NOMO-1 (cell line): Measurements from ENCODE around the gene SMG6.
"Not testable (repeated sequence)": the region's sequence is repeated elsewhere in the genome, so short reads cannot be mapped to it uniquely, and the experiment has no call there.

Experiments
- DNase-seq, 2 experiments: peaks; one replicate each; lab custom pipeline; 2025; ENCODE audit not compliant: unreplicated experiment in 2 of 2; lab: John Stamatoyannopoulos, UW

SMG6 gene

GRCh38 chr17:2303204-2304188, at the start of gene SMG6, which contains the start of gene SRR:
Gene SMG6 (minus strand): TSS chr17:2303785. CDS start chr17:2303720, 65 bp downstream.
Gene SRR (plus strand): TSS chr17:2303950. CDS start chr17:2315561, 11,611 bp downstream.
- DNase-seq: peak; percentile 75 to 82

DNA sequence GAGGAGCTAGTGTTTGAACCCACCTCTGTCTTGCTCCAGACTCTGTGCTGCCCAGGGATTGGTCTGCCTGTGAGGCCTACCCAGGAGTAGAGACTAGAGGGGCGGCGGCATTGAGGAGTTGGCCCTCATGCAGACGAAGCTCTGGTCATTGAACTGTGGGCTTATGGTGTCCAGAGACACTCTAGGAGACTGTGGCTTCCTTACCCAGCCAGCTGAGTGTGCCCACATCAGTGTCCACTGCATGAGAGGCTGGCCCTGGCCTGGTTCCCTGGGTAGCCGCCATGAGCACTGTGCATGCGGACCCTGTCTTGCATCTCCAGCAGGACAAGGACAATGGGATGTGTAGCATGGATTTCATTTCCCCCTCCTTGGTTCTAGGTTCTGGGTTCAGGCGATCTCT, 47.7 kb upstream of the SMG6 start:
- DNase-seq: no peak

- DNase-seq: no peak
Observed at GRCh38 chr17:2347805-2348685, 44.5 kb upstream of the SMG6 start.

GRCh38 chr17:2346475-2346874, 42.9 kb upstream of the SMG6 start:
- no peak for DNase-seq

GRCh38 chr17:2344528-2344927, 40.9 kb upstream of the SMG6 start:
- DNase-seq: no peak

DNA sequence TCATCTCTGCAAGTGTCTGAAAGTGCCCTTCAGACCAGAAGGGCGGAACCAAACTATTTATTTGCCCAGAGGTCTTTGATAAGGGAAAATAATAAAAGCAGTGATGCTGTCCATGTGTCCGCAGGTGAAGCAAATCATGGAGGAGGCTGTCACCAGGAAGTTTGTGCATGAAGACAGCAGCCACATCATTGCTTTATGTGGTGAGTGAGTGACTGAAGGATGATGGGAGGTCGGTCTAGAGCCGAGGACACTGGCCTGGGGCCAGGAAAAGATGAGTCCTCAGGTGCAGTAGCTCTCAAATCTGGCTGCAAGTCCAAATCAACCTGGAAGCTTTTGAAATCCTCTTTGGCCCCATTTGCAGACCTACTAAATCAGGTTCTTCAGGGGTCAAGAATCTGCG, 39.8 kb upstream of the SMG6 start:
- no peak for DNase-seq

- no peak for DNase-seq
Observed at GRCh38 chr17:2338315-2338657, 34.7 kb upstream of the SMG6 start.

DNA sequence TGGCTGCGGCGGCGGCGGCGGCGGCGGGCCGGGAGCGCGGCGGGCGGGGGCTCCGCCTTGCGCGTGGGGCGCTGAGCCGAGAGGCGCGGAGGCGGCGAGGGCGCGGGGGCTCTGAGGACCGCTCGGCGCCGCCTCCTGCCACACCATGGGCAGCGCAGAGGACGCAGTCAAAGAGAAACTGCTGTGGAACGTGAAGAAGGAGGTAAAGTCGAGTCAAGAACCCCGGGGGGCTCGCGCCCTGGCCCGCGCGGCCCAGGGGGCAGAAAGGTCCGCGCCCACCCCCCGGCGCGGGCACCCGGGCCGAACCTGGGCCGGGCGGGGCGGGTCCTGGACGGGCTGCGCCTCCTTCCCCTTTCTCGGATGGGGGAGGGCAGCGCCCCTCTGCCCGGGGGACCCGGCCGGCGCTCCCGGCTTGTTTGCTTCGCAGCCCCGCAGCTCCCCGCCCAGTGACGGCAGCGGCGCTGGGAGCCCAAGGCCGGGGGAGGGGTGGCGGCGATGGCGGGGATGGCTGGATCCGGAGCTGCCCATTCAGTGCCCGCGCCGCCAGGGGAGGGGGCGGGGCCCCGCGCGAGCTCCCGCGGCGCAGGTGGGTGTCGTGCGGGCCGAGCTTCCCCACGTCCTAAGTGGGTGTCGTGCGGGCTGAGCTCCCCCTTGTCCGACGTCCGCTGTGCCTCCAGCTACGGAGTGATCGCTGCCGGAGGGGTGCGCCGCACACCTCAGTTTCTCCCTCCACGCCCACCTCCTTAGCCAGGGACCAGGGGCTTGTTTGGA, 34.1 kb upstream of the SMG6 start:
- peak; percentile 26 to 29 for DNase-seq

DNA sequence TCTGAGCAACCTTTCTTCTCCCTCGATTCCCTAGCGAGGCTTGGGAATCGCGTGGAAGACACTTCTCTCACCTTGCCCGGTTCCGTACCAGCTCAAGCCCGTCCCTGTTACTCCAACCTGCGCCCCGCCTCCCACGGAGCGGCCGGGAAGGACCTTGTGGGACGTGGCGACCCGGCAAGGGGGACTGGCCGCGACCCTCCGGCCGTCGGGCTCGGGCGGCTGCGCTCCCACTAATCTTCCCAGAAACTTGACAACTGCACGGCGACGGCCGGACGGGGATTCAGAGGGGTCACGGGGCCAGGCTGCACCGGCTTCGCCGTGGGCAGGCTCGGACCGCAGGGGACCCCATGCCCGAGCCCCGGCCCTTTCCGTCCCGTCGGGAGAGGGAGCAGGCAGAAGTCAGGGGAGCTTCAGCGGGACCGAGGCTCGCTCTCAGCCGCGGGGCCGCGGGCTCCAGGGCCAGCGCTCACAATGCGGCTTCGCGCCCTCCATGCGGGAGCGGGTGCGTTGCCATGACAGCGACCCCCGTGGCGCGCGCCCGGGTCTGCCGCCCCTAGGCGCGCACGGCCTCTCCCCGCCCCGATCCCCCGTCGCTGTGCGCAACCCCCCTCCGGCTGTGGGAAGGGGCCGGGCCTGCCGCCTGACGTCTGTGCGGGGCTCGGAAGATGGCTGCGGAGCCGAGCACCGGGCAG, 33.4 kb upstream of the SMG6 start, which contains the start of gene SGSM2:
Gene SGSM2 (plus strand): TSS at position 650 of the 692 bp plus-strand sequence. CDS start 188 bp downstream, outside the sequence.
- peak; percentile 22 to 37 for DNase-seq

DNA sequence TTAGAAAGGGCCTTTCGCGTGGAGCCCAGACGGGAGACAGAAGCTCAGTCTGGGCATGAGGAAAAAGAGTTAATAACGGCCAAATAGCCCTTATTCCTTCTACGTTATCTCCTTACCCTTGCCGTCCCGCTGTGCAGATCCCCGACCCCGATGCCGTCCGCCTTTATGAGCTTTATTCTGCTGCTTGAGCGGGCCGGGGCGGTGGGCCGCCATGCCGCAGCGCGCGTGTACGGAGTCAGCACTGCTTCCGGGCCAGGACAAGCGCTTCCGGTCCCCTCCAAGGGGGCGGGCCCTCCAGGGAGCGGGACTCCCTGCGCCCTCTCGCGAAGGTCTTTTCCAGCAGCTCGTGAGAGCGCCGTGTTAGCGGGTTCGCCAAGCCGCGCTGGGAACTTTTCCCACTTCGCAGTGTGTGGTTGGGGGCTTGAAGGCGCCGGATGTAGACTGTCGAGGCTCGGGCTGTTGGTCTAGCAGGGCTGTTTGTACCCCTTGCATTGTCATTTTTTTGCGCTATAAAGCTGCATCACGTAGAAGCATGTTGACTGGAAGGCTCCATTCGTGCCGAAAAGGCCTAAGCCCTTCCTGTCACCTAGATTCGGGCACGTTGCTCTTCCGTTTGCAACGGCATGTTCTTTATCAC, 32.7 kb upstream of the SMG6 start, which contains the start of gene TSR1:
Gene TSR1 (minus strand): TSS at position 243 of the 637 bp plus-strand sequence. CDS start 30 bp downstream, at position 213.
- DNase-seq: peak; percentile 81 to 85

GRCh38 chr17:2335726-2336214, 32.2 kb upstream of the SMG6 start:
- no peak for DNase-seq

- DNase-seq: no peak
Observed at GRCh38 chr17:2331303-2331702, 27.7 kb upstream of the SMG6 start.

DNA sequence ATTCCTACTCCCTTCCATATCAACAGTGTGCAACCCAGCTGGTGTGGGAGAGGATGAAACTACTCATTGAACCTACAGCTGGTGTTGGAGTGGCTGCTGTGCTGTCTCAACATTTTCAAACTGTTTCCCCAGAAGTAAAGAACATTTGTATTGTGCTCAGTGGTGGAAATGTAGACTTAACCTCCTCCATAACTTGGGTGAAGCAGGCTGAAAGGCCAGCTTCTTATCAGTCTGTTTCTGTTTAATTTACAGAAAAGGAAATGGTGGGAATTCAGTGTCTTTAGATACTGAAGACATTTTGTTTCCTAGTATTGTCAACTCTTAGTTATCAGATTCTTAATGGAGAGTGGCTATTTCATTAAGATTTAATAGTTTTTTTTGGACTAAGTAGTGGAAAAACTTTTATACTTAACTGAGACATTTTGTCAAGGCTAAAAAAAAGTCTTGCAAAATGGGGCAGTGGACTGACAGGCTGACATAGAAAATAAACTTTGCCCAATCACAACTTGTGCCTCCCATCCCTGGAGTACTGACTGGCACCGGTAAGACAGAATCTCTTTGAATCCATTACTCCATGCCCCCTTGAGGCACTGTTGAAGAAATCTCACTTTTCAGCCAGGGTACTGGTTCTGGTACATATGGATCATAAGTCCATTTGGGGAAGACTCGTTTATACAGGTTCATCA, 20.2 kb upstream of the SMG6 start:
- no peak for DNase-seq

DNA sequence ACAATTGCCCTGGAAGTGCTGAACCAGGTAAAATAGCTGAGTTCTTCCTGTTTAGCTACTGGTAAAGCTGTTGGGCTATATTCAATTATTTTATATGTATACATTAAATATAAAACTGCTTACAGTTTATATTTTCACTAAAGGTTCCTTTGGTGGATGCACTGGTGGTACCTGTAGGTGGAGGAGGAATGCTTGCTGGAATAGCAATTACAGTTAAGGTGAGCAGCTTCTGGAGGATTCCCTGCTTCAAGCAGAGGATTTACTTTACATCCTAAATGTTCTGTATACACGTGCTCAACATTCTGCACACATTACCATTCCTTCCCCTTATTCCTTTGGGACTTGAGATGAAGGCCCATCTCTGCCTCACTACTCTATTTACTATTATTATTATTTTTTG, 17.8 kb upstream of the SMG6 start:
- DNase-seq: no peak

- DNase-seq: no peak
Observed at GRCh38 chr17:2319051-2319450, 15.5 kb upstream of the SMG6 start.

DNA sequence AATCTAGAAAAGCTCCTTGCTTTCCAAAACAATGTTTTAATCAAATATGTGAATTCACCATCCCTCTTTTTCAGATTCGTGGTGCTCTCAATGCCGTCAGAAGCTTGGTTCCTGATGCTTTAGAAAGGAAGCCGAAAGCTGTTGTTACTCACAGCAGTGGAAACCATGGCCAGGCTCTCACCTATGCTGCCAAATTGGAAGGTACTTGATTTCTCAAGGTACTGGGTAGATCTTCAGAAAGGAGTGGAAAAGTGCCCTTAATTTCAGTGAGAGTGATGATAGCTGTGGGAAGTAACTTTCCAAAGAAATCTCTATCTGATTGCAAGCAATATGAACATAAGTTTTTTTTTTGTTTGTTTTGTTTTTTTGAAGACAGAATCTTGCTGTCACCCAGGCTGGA, 14.2 kb upstream of the SMG6 start:
- no peak for DNase-seq

DNA sequence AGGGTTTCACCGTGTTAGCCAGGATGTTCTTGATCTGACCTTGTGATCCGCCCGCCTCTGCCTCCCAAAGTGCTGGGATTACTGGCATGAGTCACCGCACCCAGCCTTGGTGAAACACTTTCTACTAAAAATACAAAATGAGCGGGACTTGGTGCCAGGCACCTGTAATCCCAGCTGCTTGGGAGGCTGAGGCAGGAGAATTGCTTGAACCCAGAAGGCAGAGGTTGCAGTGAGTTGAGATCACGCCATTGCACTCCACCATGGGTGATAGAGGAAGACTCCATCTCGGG, 13.3 kb upstream of the SMG6 start:
- not testable (repeated sequence) for DNase-seq

GRCh38 chr17:2312736-2313135, 9.2 kb upstream of the SMG6 start:
- DNase-seq: no peak
